ENCODE results near the gene APOC3.

GRCh38 chr11:116862185-116862584, 32.5 kb downstream of the APOC3 start:
- TF ChIP-seq CTCF (IDR thresholded peaks at IDR 0.05) (no peak), POLR2A (IDR thresholded peaks at IDR 0.05) (no peak)

All from body of pancreas (tissue), 4 donors.